ENCODE measurements around the gene DNAH8. TPM values are rescaled to one million over a fixed set of nuclear protein-coding genes. Genes with fewer than 3 reads are reported as not detected.

DNAH8 gene
- total RNA-seq, 1 experiment from 2014 or later, result not detected

DNA sequence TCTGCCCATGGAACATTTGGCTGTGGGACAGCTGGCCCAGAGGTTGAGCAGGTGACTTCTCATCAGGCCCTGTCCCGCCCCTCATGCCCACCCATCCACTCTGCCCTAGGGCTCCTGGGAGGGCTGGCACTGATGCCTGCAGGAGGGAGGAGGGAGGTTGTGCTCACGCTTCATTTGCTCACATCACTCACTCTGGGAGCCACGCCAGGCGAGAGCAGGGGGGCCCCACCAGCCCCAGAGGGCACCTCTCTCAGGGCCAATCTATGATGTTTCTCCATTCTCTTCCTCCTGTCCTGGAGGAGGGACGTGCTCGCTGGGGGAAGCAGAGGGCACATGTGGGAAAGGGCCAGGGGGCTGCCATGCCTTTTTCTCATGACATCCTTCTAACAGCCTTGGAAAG, 322.6 kb downstream of the DNAH8 start (continued):
- TF ChIP-seq TCF7L2 (IDR thresholded peaks at IDR 0.05; ENCODE audit: borderline replicate concordance, extremely low read depth, insufficient read depth, insufficient read length) (no peak), POLR2A (IDR thresholded peaks at IDR 0.05; ENCODE audit: borderline replicate concordance, extremely low read depth, insufficient read depth, insufficient read length) (no peak), FOSL1 (IDR thresholded peaks at IDR 0.05; ENCODE audit: low read depth) (no peak), EGR1 (IDR thresholded peaks at IDR 0.05; ENCODE audit: low read depth) (no peak), ZFX (IDR thresholded peaks at IDR 0.05) (no peak), YY1 (IDR thresholded peaks at IDR 0.05; ENCODE audit: extremely low read depth, insufficient replicate concordance, low read depth, low read length) (no peak), POLR2AphosphoS5 (IDR thresholded peaks at IDR 0.05; ENCODE audit: low read depth, low read length) (no peak), CEBPB (IDR thresholded peaks at IDR 0.05; ENCODE audit: low read depth) (no peak), JUND (IDR thresholded peaks at IDR 0.05) (no peak), RAD21 (IDR thresholded peaks at IDR 0.05; ENCODE audit: low read depth) (no peak), SIN3A (IDR thresholded peaks at IDR 0.05; ENCODE audit: low read depth) (no peak)
- TF ChIP-seq, protein P1, sequence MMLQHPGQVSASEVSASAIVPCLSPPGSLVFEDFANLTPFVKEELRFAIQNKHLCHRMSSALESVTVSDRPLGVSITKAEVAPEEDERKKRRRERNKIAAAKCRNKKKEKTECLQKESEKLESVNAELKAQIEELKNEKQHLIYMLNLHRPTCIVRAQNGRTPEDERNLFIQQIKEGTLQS (IDR thresholded peaks at IDR 0.05), result no peak

DNA sequence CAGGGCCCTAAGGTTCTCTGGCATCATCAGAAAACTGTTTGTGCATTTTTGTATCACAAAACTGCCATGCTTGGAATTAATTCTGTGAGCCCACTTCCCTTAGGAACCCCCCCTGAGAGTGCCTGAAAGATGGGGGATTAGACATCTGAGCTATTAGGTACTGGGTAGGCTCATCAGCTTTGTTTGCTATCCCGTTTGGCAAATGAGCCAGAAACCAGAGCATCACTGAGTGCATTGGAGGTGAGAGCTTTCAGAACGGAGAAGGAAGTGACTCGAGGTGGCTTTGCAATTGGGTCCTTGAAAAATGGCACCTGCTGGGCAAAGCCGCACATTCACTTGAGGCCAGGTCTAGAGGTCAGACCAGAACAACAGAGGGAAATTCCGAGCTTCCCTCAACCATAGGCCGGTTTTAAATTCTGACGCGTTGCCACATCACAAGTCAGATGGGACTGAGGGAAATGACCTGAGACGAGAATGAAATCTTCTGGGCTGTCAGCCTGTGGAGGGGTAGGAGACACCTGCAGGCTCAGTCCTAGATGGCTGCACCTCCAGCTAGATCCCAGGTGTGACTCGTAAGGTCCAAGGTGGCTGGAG, 325.1 kb downstream of the DNAH8 start:
- CTCF ChIA-PET, result no interaction called here
- no peak overlapping the region for H3K9ac ChIP-seq (ENCODE audit: low read length)
- no TSS peak for BruUV-seq (replicated peaks)
- no peak overlapping the region for H3K27ac ChIP-seq (ENCODE audit: low read depth, low read length)
- RAD21 ChIA-PET (ENCODE audit: low non-redundant PET in 1 of 2, low total read pairs in 2 of 2, uncharacterized antibody in 2 of 2, unreplicated experiment in 2 of 2), result no interaction called here
- H3K9me2 ChIP-seq (ENCODE audit: insufficient read depth), result no peaks in the 10 kb centered on the region
- H3K36me3 ChIP-seq (ENCODE audit: control insufficient read depth in 1 of 2, insufficient read depth in 2 of 2, low read length in 2 of 2), result no peaks in the 10 kb centered on the region
- intact Hi-C loops (cut with micrococcal nuclease), result no loop called here
- no peak overlapping the region for H3K4me3 ChIP-seq (replicated peaks in 1 of 2; ENCODE audit: low read depth in 1 of 2, low read length in 2 of 2)
- no peak overlapping the region for H2AFZ ChIP-seq (ENCODE audit: low read depth, low read length, poor library complexity, severe bottlenecking)
- no peaks in the 10 kb centered on the region for H3K79me2 ChIP-seq (ENCODE audit: insufficient read depth, low read length)
- H3K9me3 ChIP-seq (ENCODE audit: control insufficient read depth in 1 of 2, insufficient read depth in 1 of 2, low read depth in 1 of 2, low read length in 2 of 2), result no peaks in the 10 kb centered on the region
- H4K20me1 ChIP-seq (ENCODE audit: insufficient read depth), result no peaks in the 10 kb centered on the region
- TF ChIP-seq POLR2A (IDR thresholded peaks at IDR 0.05; ENCODE audit: borderline replicate concordance, extremely low read depth, insufficient read depth, insufficient read length) (no peak), ZNF274 (IDR thresholded peaks at IDR 0.05; ENCODE audit: low read depth, low read length) (no peak), ELF1 (IDR thresholded peaks at IDR 0.05; ENCODE audit: borderline replicate concordance, low read depth) (no peak), RAD21 (IDR thresholded peaks at IDR 0.05; ENCODE audit: low read depth) (no peak)
- TF ChIP-seq, protein P2, sequence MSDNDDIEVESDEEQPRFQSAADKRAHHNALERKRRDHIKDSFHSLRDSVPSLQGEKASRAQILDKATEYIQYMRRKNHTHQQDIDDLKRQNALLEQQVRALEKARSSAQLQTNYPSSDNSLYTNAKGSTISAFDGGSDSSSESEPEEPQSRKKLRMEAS (IDR thresholded peaks at IDR 0.05), result no peak
- DNase-seq (ENCODE audit: low read depth, low spot score), result no peak
- no peaks in the 10 kb centered on the region for H3K4me1 ChIP-seq (ENCODE audit: control insufficient read depth in 1 of 2, insufficient read depth in 2 of 2, low read length in 2 of 2)
- no peak for ATAC-seq
- POLR2A ChIA-PET, result no interaction called here
- no peak overlapping the region for H3K4me2 ChIP-seq (ENCODE audit: low read length)
- H3K27me3 ChIP-seq (ENCODE audit: insufficient read depth, low read length), result peaks cover 58% of the 10 kb centered on the region
